DMS79 (cell line): ENCODE results near the gene GBP1.

Experiments
- DNase-seq: peaks from one replicate; lab custom pipeline; 2025; lab: John Stamatoyannopoulos, UW

GBP1 gene

DNA sequence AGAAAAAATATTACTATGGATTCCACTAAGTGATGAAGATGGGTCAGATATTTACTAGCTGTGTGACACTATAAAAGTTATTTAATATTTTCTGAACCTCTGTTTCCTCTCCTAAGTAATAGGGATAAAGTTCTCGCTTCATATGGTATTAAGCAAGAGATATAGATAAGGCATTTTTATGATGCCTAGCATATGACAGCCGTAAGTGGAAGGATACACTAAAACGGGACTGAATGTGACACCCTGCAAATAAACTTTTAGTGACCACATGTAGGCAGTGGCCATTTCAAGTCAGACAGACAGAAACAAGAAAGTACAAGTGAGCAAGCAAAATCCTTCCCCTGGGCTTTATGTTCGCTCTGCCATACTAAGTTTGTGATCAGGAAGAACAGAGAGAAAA is 56.5 kb downstream of the GBP1 start:
- DNase-seq: no peak

GRCh38 chr1:89005286-89006151 is 59.5 kb downstream of the GBP1 start:
- no peak for DNase-seq
